SH-SY5Y (cell line): Measurements from ENCODE around the gene C22orf23.

Experiments
- GATA2 ChIP-seq: IDR thresholded peaks from 2 replicates; pipeline ENCODE4 v1.6.1; 2011; ENCODE audit warnings: mild to moderate bottlenecking, low read depth, low read length
- GATA3 ChIP-seq: IDR thresholded peaks from 2 replicates; pipeline ENCODE4 v1.6.1; 2011; ENCODE audit warnings: low read depth, mild to moderate bottlenecking, low read length, moderate library complexity

DNA sequence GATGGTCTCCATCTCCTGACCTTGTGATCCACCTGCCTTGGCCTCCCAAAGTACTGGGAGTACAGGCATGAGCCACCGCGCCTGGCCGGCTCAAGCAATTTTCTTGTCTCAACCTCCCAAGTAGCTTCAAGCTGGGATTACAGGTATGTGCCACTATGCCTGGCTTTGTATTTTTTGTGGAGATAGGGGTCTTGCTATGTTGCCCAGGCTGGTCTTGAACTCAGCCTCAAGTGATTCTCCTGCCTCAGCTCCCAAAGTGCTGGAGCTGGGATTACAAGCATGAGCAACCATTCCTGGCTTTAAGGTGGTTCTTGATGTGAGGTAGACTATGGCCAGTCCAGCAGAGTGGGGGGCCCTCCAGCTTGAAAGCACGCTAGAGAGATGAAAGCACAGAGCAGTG is 7.7 kb upstream of the C22orf23 start:
- no peak for TF ChIP-seq GATA2
- no peak for TF ChIP-seq GATA3
